Midbrain (tissue), 1 donor: ENCODE results near the gene DRAXIN.

ENCODE experiments used
- DNase-seq: peaks from one replicate; lab custom pipeline; 2025; lab: John Stamatoyannopoulos, UW

DRAXIN gene

GRCh38 chr1:11765661-11766428 is 74.3 kb downstream of the DRAXIN start:
- DNase-seq = no peak

GRCh38 chr1:11766429-11766776 is 74.9 kb downstream of the DRAXIN start:
- no peak for DNase-seq

DNA sequence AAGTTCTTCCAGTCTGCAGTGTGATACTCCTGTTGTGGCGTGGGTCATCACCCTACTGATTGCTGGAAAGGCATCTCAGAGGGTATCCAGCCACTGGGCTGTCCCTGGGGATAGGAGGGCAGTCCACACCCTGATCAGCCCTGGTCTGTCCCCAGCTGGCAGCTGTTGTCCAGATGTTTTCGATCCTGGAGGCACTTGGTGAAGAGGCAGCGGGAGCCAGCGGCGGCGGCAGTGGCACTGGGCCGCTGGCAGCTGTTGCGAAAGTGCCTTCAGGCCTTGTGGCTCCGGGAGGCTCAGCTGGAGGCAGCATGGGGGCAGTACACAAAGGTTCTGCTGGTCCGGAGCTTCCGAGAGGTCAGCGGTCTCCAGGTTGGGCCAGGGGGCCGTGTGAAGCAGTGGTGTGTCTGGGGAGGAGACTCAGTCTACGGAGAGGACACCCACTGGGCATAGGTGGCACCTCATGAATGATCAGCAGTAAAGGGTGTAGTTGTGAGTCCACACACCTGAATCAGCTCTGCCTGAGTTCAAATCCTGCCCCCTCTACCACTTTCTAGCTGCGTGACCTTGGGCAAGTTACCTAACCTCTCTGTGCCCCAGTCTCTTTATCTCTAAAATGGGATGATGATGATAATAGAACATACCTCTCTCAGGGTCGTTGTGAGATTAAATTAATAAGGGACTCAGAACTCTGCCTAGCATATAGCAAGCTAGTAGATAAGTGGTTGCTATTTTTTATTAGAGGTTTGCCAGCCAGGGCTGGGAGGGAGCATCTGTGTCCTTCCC is 76.6 kb downstream of the DRAXIN start:
- no peak for DNase-seq

GRCh38 chr1:11768821-11769220 is 77.3 kb downstream of the DRAXIN start:
- DNase-seq = no peak

GRCh38 chr1:11769274-11769673 is 77.8 kb downstream of the DRAXIN start:
- DNase-seq = no peak

GRCh38 chr1:11770011-11770410 is 78.5 kb downstream of the DRAXIN start:
- no peak for DNase-seq

DNA sequence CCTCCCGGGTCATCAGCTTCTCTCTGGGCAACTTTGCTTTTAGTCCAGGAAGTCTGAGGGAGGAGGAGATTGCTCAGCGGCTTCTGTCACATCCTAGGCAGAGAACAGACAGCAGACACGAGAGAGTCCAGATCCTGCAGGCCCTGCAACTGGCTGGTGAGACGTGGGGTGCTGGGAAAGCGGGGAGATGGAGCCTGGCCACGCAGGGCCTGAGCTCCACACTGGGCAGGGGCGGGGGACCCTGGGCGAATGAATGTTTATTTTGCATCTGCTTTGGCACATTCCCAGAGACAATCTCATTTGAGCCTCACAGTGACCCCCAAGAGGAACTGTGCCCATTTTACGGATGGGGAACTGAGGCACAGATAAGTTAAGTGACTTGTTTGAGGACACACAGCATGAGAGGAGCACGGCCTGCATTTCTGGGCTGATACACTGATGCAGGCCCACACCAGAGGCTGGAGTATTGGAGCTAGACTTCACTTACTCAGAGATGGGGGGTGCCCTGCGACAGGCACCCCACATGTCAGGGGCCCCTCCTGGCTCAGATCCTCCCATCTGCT is 80.1 kb downstream of the DRAXIN start:
- no peak for DNase-seq

DNA sequence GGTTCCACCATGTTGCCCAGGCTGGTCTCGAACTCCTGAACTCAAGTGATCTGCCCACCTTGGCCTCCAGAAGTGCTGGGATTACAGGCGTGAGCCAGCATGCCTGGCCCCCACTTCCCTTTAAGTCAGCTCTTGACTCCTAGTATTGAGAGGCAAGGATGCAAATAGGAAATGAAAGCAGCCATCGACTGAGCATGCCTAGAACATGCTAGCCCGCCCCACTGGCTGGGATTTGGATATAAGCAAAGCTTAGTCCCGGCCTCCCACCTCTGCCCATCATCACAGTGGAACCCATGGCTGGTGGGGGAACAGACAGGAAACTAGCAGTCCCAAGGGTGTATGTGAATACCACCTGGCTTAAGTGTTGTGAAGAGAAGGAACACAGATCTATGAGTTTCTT is 80.9 kb downstream of the DRAXIN start:
- DNase-seq = no peak

DNA sequence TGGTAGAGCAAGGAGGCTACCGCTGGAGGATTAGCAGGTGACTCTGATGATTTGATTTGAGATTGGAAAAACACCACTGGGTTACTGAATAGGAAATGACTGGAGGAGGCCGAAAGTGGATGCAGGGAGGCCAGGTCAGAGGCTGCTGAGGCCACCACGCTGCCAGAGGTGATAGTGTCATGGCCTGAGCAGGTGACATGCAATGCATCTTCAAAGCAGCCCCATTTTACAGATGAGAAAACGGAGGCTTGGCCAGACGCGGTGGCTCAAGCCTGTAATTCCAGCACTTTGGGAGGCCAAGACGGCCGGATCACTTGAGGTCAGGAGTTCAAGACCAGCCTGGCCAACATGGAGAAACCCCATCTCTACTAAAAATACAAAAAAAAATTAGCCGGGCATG is 83.2 kb downstream of the DRAXIN start:
- no peak for DNase-seq
